Neuron (in vitro differentiated cells): ENCODE results near the gene VWC2L.

Source experiments
- H2AFZ ChIP-seq: one replicate; pipeline ENCODE4 v1.6.1; 2013; ENCODE audit warnings: low read depth, mild to moderate bottlenecking, inconsistent platforms, low read length, moderate library complexity
- H3K27me3 ChIP-seq: one replicate; pipeline ENCODE4 v1.6.1; 2013; ENCODE audit warnings: low read length; ENCODE audit not compliant: insufficient read depth
- H3K36me3 ChIP-seq: one replicate; pipeline ENCODE4 v1.6.1; 2013; ENCODE audit warnings: low read length; ENCODE audit not compliant: insufficient read depth
- H3K4me1 ChIP-seq: one replicate; pipeline ENCODE4 v1.6.1; 2013; ENCODE audit warnings: low read length; ENCODE audit not compliant: insufficient read depth
- H3K4me3 ChIP-seq: 2 replicates; pipeline ENCODE4 v1.5.1; 2013; ENCODE audit warnings: mild to moderate bottlenecking, low read length, moderate library complexity
- H3K9me3 ChIP-seq: one replicate; pipeline ENCODE4 v1.6.1; 2013; ENCODE audit warnings: low read length

VWC2L gene

GRCh38 chr2:214395040-214395439 lies 15.8 kb upstream of the VWC2L start:
- Histone ChIP-seq H3K36me3 (no peaks in the 10 kb centered on the region), H3K9me3 (no peaks in the 10 kb centered on the region), H3K4me3 (no peak overlapping the region), H3K4me1 (no peaks in the 10 kb centered on the region), H2AFZ (no peak overlapping the region), H3K27me3 (no peaks in the 10 kb centered on the region)

- Histone ChIP-seq H3K36me3 (no peaks in the 10 kb centered on the region), H3K4me1 (no peaks in the 10 kb centered on the region), H3K27me3 (no peaks in the 10 kb centered on the region), H3K4me3 (no peak overlapping the region), H3K9me3 (no peaks in the 10 kb centered on the region), H2AFZ (no peak overlapping the region)
Observed at GRCh38 chr2:214401580-214401979, 9.3 kb upstream of the VWC2L start.

- no peaks in the 10 kb centered on the region for H3K36me3 ChIP-seq
- peak overlapping the region; percentile 16 for H3K4me3 ChIP-seq
- no peaks in the 10 kb centered on the region for H3K27me3 ChIP-seq
- no peak overlapping the region for H2AFZ ChIP-seq
- peaks cover 12% of the 10 kb centered on the region for H3K4me1 ChIP-seq
- no peaks in the 10 kb centered on the region for H3K9me3 ChIP-seq
Observed at GRCh38 chr2:214410128-214410775, 602 bp upstream of the VWC2L start.

GRCh38 chr2:214412679-214413078 lies 1.8 kb downstream of the VWC2L start:
- Histone ChIP-seq H3K4me1 (peaks cover 12% of the 10 kb centered on the region), H3K9me3 (no peaks in the 10 kb centered on the region), H3K27me3 (no peaks in the 10 kb centered on the region), H3K4me3 (no peak overlapping the region), H2AFZ (no peak overlapping the region), H3K36me3 (no peaks in the 10 kb centered on the region)

GRCh38 chr2:214436470-214436869 lies 25.6 kb downstream of the VWC2L start:
- H3K4me3 ChIP-seq: no peak overlapping the region
- no peaks in the 10 kb centered on the region for H3K36me3 ChIP-seq
- peaks cover 2% of the 10 kb centered on the region for H3K4me1 ChIP-seq
- no peaks in the 10 kb centered on the region for H3K9me3 ChIP-seq
- no peak overlapping the region for H2AFZ ChIP-seq
- H3K27me3 ChIP-seq: no peaks in the 10 kb centered on the region

GRCh38 chr2:214450118-214450894 lies 39.5 kb downstream of the VWC2L start:
- no peaks in the 10 kb centered on the region for H3K27me3 ChIP-seq
- no peak overlapping the region for H3K4me3 ChIP-seq
- no peaks in the 10 kb centered on the region for H3K36me3 ChIP-seq
- H3K9me3 ChIP-seq: no peaks in the 10 kb centered on the region
- H3K4me1 ChIP-seq: no peaks in the 10 kb centered on the region
- no peak overlapping the region for H2AFZ ChIP-seq

GRCh38 chr2:214451516-214452275 lies 40.8 kb downstream of the VWC2L start:
- H3K27me3 ChIP-seq: no peaks in the 10 kb centered on the region
- no peaks in the 10 kb centered on the region for H3K9me3 ChIP-seq
- H3K4me1 ChIP-seq: no peaks in the 10 kb centered on the region
- H2AFZ ChIP-seq: no peak overlapping the region
- H3K36me3 ChIP-seq: no peaks in the 10 kb centered on the region
- no peak overlapping the region for H3K4me3 ChIP-seq

- Histone ChIP-seq H3K27me3 (no peaks in the 10 kb centered on the region), H3K4me1 (peaks cover 3% of the 10 kb centered on the region), H2AFZ (no peak overlapping the region), H3K4me3 (no peak overlapping the region), H3K36me3 (no peaks in the 10 kb centered on the region), H3K9me3 (peaks cover 3% of the 10 kb centered on the region)
Observed at GRCh38 chr2:214465363-214466146, 54.7 kb downstream of the VWC2L start.

GRCh38 chr2:214469728-214470127 lies 58.9 kb downstream of the VWC2L start:
- no peak overlapping the region for H2AFZ ChIP-seq
- H3K9me3 ChIP-seq: no peaks in the 10 kb centered on the region
- no peak overlapping the region for H3K4me3 ChIP-seq
- no peaks in the 10 kb centered on the region for H3K36me3 ChIP-seq
- H3K27me3 ChIP-seq: no peaks in the 10 kb centered on the region
- H3K4me1 ChIP-seq: peaks cover 3% of the 10 kb centered on the region

GRCh38 chr2:214471382-214471781 lies 60.5 kb downstream of the VWC2L start:
- no peak overlapping the region for H2AFZ ChIP-seq
- H3K4me3 ChIP-seq: no peak overlapping the region
- H3K4me1 ChIP-seq: peaks cover 14% of the 10 kb centered on the region
- no peaks in the 10 kb centered on the region for H3K27me3 ChIP-seq
- no peaks in the 10 kb centered on the region for H3K9me3 ChIP-seq
- no peaks in the 10 kb centered on the region for H3K36me3 ChIP-seq

- Histone ChIP-seq H2AFZ (no peak overlapping the region), H3K36me3 (no peaks in the 10 kb centered on the region), H3K4me1 (peaks cover 14% of the 10 kb centered on the region), H3K4me3 (no peak overlapping the region), H3K9me3 (no peaks in the 10 kb centered on the region), H3K27me3 (no peaks in the 10 kb centered on the region)
Observed at GRCh38 chr2:214471990-214472389, 61.1 kb downstream of the VWC2L start.

GRCh38 chr2:214477305-214477704 lies 66.5 kb downstream of the VWC2L start:
- no peaks in the 10 kb centered on the region for H3K27me3 ChIP-seq
- H2AFZ ChIP-seq: no peak overlapping the region
- no peak overlapping the region for H3K4me3 ChIP-seq
- no peaks in the 10 kb centered on the region for H3K36me3 ChIP-seq
- no peaks in the 10 kb centered on the region for H3K9me3 ChIP-seq
- peaks cover 36% of the 10 kb centered on the region for H3K4me1 ChIP-seq
